Calu3 (cell line): Measurements from ENCODE around the gene TOMM70. TPM values are rescaled to one million over a fixed set of nuclear protein-coding genes. Genes with fewer than 3 reads are reported as not detected.

ENCODE experiments used
- BruUV-seq: library from RNA; stranded (reverse); fragments of 400-500 nt; replicated peaks from 2 replicates; lab custom pipeline; 2021; lab: Mats Ljungman, UMichigan
- CTCF ChIA-PET: fragments of 300-600 bp; sonication (Branson Sonifier 250); formaldehyde crosslinking; loops from one replicate; lab custom pipeline; 2022; ENCODE audit warnings: antibody characterized with exemption; lab: Charles Lee
- DNase-seq: peaks from one replicate; pipeline ENCODE4 v3.0.0; 2022
- H3K27ac Mint-ChIP-seq: one replicate; pipeline ENCODE4 v1.8.0; 2022; ENCODE audit warnings: mixed read lengths; ENCODE audit not compliant: unreplicated experiment
- H3K27me3 Mint-ChIP-seq: one replicate; pipeline ENCODE4 v1.8.0; 2022; ENCODE audit warnings: mixed read lengths; ENCODE audit not compliant: unreplicated experiment
- H3K36me3 Mint-ChIP-seq: one replicate; pipeline ENCODE4 v1.8.0; 2022; ENCODE audit warnings: mild to moderate bottlenecking, moderate library complexity, mixed read lengths; ENCODE audit not compliant: insufficient read depth, unreplicated experiment
- H3K4me1 Mint-ChIP-seq: one replicate; pipeline ENCODE4 v1.8.0; 2022; ENCODE audit warnings: mild to moderate bottlenecking, low read depth, mixed read lengths; ENCODE audit not compliant: unreplicated experiment
- H3K4me3 Mint-ChIP-seq: one replicate; pipeline ENCODE4 v1.8.0; 2022; ENCODE audit warnings: mild to moderate bottlenecking, low read depth, moderate library complexity, mixed read lengths; ENCODE audit not compliant: unreplicated experiment
- H3K9me3 Mint-ChIP-seq: one replicate; pipeline ENCODE4 v1.8.0; 2022; ENCODE audit warnings: low read depth, mixed read lengths; ENCODE audit not compliant: unreplicated experiment
- CTCF ChIP-seq: fragments of 200-600 bp; IDR thresholded peaks from one replicate; pipeline ENCODE4 v1.8.0; 2022; ENCODE audit warnings: antibody characterized with exemption; ENCODE audit not compliant: unreplicated experiment
- intact Hi-C: fragments of 100-400 bp; cut with micrococcal nuclease; formaldehyde crosslinking; loops from one replicate; pipeline ENCODE4 v1.10.0; 2022; ENCODE audit not compliant: unreplicated experiment
- total RNA-seq: library from RNA; stranded (reverse); gene quantifications from 2 replicates; pipeline ENCODE4 v1.2.3, GENCODE V29; 2022

The TOMM70 gene
- total RNA-seq, 1 experiment from 2014 or later, result 49.5 TPM

- BruUV-seq, result no TSS peak
- TF ChIP-seq CTCF, result no peak
- peaks cover 5% of the 10 kb centered on the region for H3K36me3 Mint-ChIP-seq
- H3K27me3 Mint-ChIP-seq, result no peaks in the 10 kb centered on the region
- CTCF ChIA-PET, result no interaction called here
- H3K27ac Mint-ChIP-seq, result peak overlapping the region; percentile 87
- H3K4me1 Mint-ChIP-seq, result peaks cover 13% of the 10 kb centered on the region
- no peaks in the 10 kb centered on the region for H3K9me3 Mint-ChIP-seq
- H3K4me3 Mint-ChIP-seq, result no peak overlapping the region
- intact Hi-C loops, result no loop called here
- DNase-seq, result peak; percentile 21
Measured at GRCh38 chr3:100425316-100425715, 24.4 kb upstream of the TOMM70 start.

- Mint-ChIP-seq H3K27ac (no peak overlapping the region), H3K36me3 (peaks cover 5% of the 10 kb centered on the region), H3K9me3 (no peaks in the 10 kb centered on the region), H3K4me1 (peaks cover 13% of the 10 kb centered on the region), H3K4me3 (no peak overlapping the region), H3K27me3 (no peaks in the 10 kb centered on the region)
- intact Hi-C loops, result no loop called here
- BruUV-seq, result no TSS peak
- DNase-seq, result no peak
- CTCF ChIA-PET, result no interaction called here
- no peak for TF ChIP-seq CTCF
Measured at GRCh38 chr3:100424261-100424660, 23.4 kb upstream of the TOMM70 start.

GRCh38 chr3:100423611-100424010 is 22.7 kb upstream of the TOMM70 start:
- TF ChIP-seq CTCF, result no peak
- peaks cover 5% of the 10 kb centered on the region for H3K36me3 Mint-ChIP-seq
- no TSS peak for BruUV-seq
- H3K27me3 Mint-ChIP-seq, result no peaks in the 10 kb centered on the region
- no peaks in the 10 kb centered on the region for H3K9me3 Mint-ChIP-seq
- no peak for DNase-seq
- CTCF ChIA-PET, result no interaction called here
- intact Hi-C loops, result no loop called here
- peaks cover 13% of the 10 kb centered on the region for H3K4me1 Mint-ChIP-seq
- no peak overlapping the region for H3K4me3 Mint-ChIP-seq
- no peak overlapping the region for H3K27ac Mint-ChIP-seq

- BruUV-seq, result no TSS peak
Measured at GRCh38 chr3:100420885-100421284, 20.0 kb upstream of the TOMM70 start.

More at GRCh38 chr3:100420885-100421284, 20.0 kb upstream of the TOMM70 start:
- no peak overlapping the region for H3K4me3 Mint-ChIP-seq
- H3K27me3 Mint-ChIP-seq, result no peaks in the 10 kb centered on the region
- H3K36me3 Mint-ChIP-seq, result peaks cover 5% of the 10 kb centered on the region
- CTCF ChIA-PET, result no interaction called here
- H3K27ac Mint-ChIP-seq, result no peak overlapping the region
- H3K4me1 Mint-ChIP-seq, result peaks cover 11% of the 10 kb centered on the region
- intact Hi-C loops, result no loop called here
- TF ChIP-seq CTCF, result no peak
- DNase-seq, result no peak
- no peaks in the 10 kb centered on the region for H3K9me3 Mint-ChIP-seq
